Activated CD8-positive, alpha-beta T cell treated with anti-CD3 and anti-CD28 coated beads for 36 hours (primary cell): ENCODE data around the gene DDX10. TPM values are rescaled to one million over a fixed set of nuclear protein-coding genes. Genes with fewer than 3 reads are reported as not detected.

ENCODE experiments used
- ATAC-seq: fragments of 200-7000 bp; cut with Tn5 transposase; one replicate; pipeline ENCODE4 v1.10.0; 2021; ENCODE audit warnings: mild to moderate bottlenecking, moderate library complexity
- CTCF ChIA-PET: fragments of 350-600 bp; sonication (Branson Sonifier 250); formaldehyde crosslinking; loops from one replicate; lab custom pipeline; 2021; ENCODE audit warnings: antibody characterized with exemption; lab: Charles Lee
- POLR2A ChIA-PET: fragments of 350-600 bp; sonication (Branson Sonifier 250); formaldehyde crosslinking; loops from one replicate; lab custom pipeline; 2021; ENCODE audit warnings: antibody characterized with exemption; lab: Charles Lee
- DNase-seq: peaks from one replicate; pipeline ENCODE4 v3.0.0-alpha.2; 2020
- H3K27ac Mint-ChIP-seq: one replicate; pipeline ENCODE4 v1.8.0; 2021; ENCODE audit warnings: mild to moderate bottlenecking, mixed read lengths
- H3K27me3 Mint-ChIP-seq: one replicate; pipeline ENCODE4 v1.8.0; 2021; ENCODE audit warnings: mixed read lengths
- H3K36me3 Mint-ChIP-seq: one replicate; pipeline ENCODE4 v1.8.0; 2021; ENCODE audit warnings: low read depth, mixed read lengths
- H3K4me1 Mint-ChIP-seq: one replicate; pipeline ENCODE4 v1.8.0; 2021; ENCODE audit warnings: low read depth, mixed read lengths
- H3K4me3 Mint-ChIP-seq: one replicate; pipeline ENCODE4 v1.8.0; 2021; ENCODE audit warnings: mild to moderate bottlenecking, moderate library complexity, mixed read lengths
- H3K9me3 Mint-ChIP-seq: one replicate; pipeline ENCODE4 v1.8.0; 2021; ENCODE audit warnings: mixed read lengths
- CTCF ChIP-seq: fragments of 200-600 bp; IDR thresholded peaks from one replicate; pipeline ENCODE4 v1.8.0; 2022; ENCODE audit warnings: antibody characterized with exemption, mild to moderate bottlenecking
- intact Hi-C: fragments of 100-400 bp; cut with micrococcal nuclease; formaldehyde crosslinking; loops from one replicate; pipeline ENCODE4 v1.10.0; 2022
- total RNA-seq, 2 experiments: library from RNA; stranded (reverse); gene quantifications; one replicate each; pipeline ENCODE4 v1.2.3, GENCODE V29; 2021

DDX10 gene
- total RNA-seq, 2 experiments from 2014 or later = 45.4 to 46.3 TPM

GRCh38 chr11:108906826-108907225, 242.0 kb downstream of the DDX10 start:
- DNase-seq (no peak), ATAC-seq (no peak)
- no peak for TF ChIP-seq CTCF
- intact Hi-C loops = no loop called here
- H3K27me3 Mint-ChIP-seq = no peaks in the 10 kb centered on the region
- no peak overlapping the region for H3K4me3 Mint-ChIP-seq
- H3K27ac Mint-ChIP-seq = no peak overlapping the region
- no peaks in the 10 kb centered on the region for H3K9me3 Mint-ChIP-seq
- ChIA-PET POLR2A (no interaction called here), CTCF (no interaction called here)
- peaks cover 12% of the 10 kb centered on the region for H3K36me3 Mint-ChIP-seq
- H3K4me1 Mint-ChIP-seq = no peaks in the 10 kb centered on the region

- intact Hi-C loops = no loop called here
- Mint-ChIP-seq H3K27me3 (no peaks in the 10 kb centered on the region), H3K4me3 (no peak overlapping the region), H3K4me1 (no peaks in the 10 kb centered on the region), H3K36me3 (peaks cover 12% of the 10 kb centered on the region), H3K27ac (no peak overlapping the region), H3K9me3 (no peaks in the 10 kb centered on the region)
- POLR2A ChIA-PET = no interaction called here
- ATAC-seq = no peak
- CTCF ChIA-PET = no interaction called here
- no peak for DNase-seq
- TF ChIP-seq CTCF = no peak
Measured at GRCh38 chr11:108909041-108909440, 244.2 kb downstream of the DDX10 start.

- no peak for ATAC-seq
- Mint-ChIP-seq H3K4me3 (no peak overlapping the region), H3K27me3 (no peaks in the 10 kb centered on the region), H3K36me3 (peaks cover 8% of the 10 kb centered on the region), H3K4me1 (no peaks in the 10 kb centered on the region), H3K27ac (no peak overlapping the region), H3K9me3 (no peaks in the 10 kb centered on the region)
- no peak for DNase-seq
- intact Hi-C loops = no loop called here
- TF ChIP-seq CTCF = no peak
- POLR2A ChIA-PET = no interaction called here
- CTCF ChIA-PET = no interaction called here
Measured at GRCh38 chr11:108909921-108910320, 245.1 kb downstream of the DDX10 start.

- intact Hi-C loops = no loop called here
- H3K4me1 Mint-ChIP-seq = peaks cover 4% of the 10 kb centered on the region
- no peaks in the 10 kb centered on the region for H3K9me3 Mint-ChIP-seq
- DNase-seq (no peak), ATAC-seq (no peak)
- H3K27me3 Mint-ChIP-seq = no peaks in the 10 kb centered on the region
- H3K27ac Mint-ChIP-seq = no peak overlapping the region
- no peak for TF ChIP-seq CTCF
- H3K4me3 Mint-ChIP-seq = no peak overlapping the region
- ChIA-PET CTCF (no interaction called here), POLR2A (no interaction called here)
- peaks cover 13% of the 10 kb centered on the region for H3K36me3 Mint-ChIP-seq
Measured at GRCh38 chr11:108912581-108912980, 247.7 kb downstream of the DDX10 start.

DNA sequence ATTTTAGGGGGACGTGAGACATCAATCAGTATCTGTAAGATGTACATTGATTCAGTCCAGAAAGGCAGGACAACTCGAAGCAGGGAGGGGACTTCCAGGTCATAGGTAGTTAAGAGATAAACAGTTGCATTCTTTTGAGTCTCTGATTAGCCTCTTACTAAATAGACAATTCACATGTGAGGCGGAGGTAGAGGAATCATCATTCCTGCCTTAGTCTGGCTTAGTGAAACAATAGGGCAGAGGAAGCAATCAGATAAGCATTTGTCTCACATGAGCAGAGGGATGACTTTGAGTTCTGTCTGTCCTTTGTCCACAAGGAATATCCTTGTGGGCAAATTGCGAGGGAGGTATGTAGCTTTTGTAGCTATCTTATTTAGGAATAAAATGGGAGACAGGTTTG, 248.3 kb downstream of the DDX10 start:
- no peaks in the 10 kb centered on the region for H3K9me3 Mint-ChIP-seq
- H3K4me3 Mint-ChIP-seq = no peak overlapping the region
- ATAC-seq = no peak
- CTCF ChIA-PET = no interaction called here
- DNase-seq = no peak
- H3K27ac Mint-ChIP-seq = no peak overlapping the region
- no peaks in the 10 kb centered on the region for H3K27me3 Mint-ChIP-seq
- intact Hi-C loops = no loop called here
- H3K4me1 Mint-ChIP-seq = peaks cover 4% of the 10 kb centered on the region
- POLR2A ChIA-PET = no interaction called here
- peaks cover 18% of the 10 kb centered on the region for H3K36me3 Mint-ChIP-seq
- TF ChIP-seq CTCF = no peak
